Measurements from ENCODE around the gene MAP3K12.

MAP3K12 gene

GRCh38 chr12:53524476-53524875 is 25.2 kb upstream of the MAP3K12 start:
- H3K36me3 ChIP-seq (ENCODE audit: control insufficient read depth, insufficient read depth, low read length): peaks cover 22% of the 10 kb centered on the region
- H3K27me3 ChIP-seq (ENCODE audit: control insufficient read depth, insufficient read depth, low read length): no peaks in the 10 kb centered on the region
- no peaks in the 10 kb centered on the region for H3K4me1 ChIP-seq (ENCODE audit: control insufficient read depth, insufficient read depth, low read length)
- H3K9ac ChIP-seq (ENCODE audit: low read length): no peak overlapping the region
- H3K4me3 ChIP-seq (ENCODE audit: low read length): no peak overlapping the region
- H3K27ac ChIP-seq (ENCODE audit: low read depth, low read length): no peak overlapping the region

- H3K4me3 ChIP-seq (ENCODE audit: low read length): no peak overlapping the region
- H3K27ac ChIP-seq (ENCODE audit: low read depth, low read length): no peak overlapping the region
- H3K9ac ChIP-seq (ENCODE audit: low read length): no peak overlapping the region
- H3K27me3 ChIP-seq (ENCODE audit: control insufficient read depth, insufficient read depth, low read length): no peaks in the 10 kb centered on the region
- H3K36me3 ChIP-seq (ENCODE audit: control insufficient read depth, insufficient read depth, low read length): peaks cover 27% of the 10 kb centered on the region
- H3K4me1 ChIP-seq (ENCODE audit: control insufficient read depth, insufficient read depth, low read length): no peaks in the 10 kb centered on the region
Measured at GRCh38 chr12:53523131-53523530, 23.9 kb upstream of the MAP3K12 start.

- no peak overlapping the region for H3K4me3 ChIP-seq (ENCODE audit: low read length)
- H3K36me3 ChIP-seq (ENCODE audit: control insufficient read depth, insufficient read depth, low read length): peaks cover 45% of the 10 kb centered on the region
- no peak overlapping the region for H3K9ac ChIP-seq (ENCODE audit: low read length)
- no peaks in the 10 kb centered on the region for H3K27me3 ChIP-seq (ENCODE audit: control insufficient read depth, insufficient read depth, low read length)
- H3K4me1 ChIP-seq (ENCODE audit: control insufficient read depth, insufficient read depth, low read length): no peaks in the 10 kb centered on the region
- H3K27ac ChIP-seq (ENCODE audit: low read depth, low read length): no peak overlapping the region
Measured at GRCh38 chr12:53518381-53518780, 19.1 kb upstream of the MAP3K12 start.

- Histone ChIP-seq H3K4me3 (ENCODE audit: low read length) (no peak overlapping the region), H3K36me3 (ENCODE audit: control insufficient read depth, insufficient read depth, low read length) (peaks cover 48% of the 10 kb centered on the region), H3K4me1 (ENCODE audit: control insufficient read depth, insufficient read depth, low read length) (no peaks in the 10 kb centered on the region), H3K27me3 (ENCODE audit: control insufficient read depth, insufficient read depth, low read length) (no peaks in the 10 kb centered on the region), H3K27ac (ENCODE audit: low read depth, low read length) (no peak overlapping the region), H3K9ac (ENCODE audit: low read length) (no peak overlapping the region)
Measured at GRCh38 chr12:53516758-53517455, 17.6 kb upstream of the MAP3K12 start.

- Histone ChIP-seq H3K4me1 (ENCODE audit: control insufficient read depth, insufficient read depth, low read length) (no peaks in the 10 kb centered on the region), H3K9ac (ENCODE audit: low read length) (no peak overlapping the region), H3K36me3 (ENCODE audit: control insufficient read depth, insufficient read depth, low read length) (peaks cover 49% of the 10 kb centered on the region), H3K4me3 (ENCODE audit: low read length) (no peak overlapping the region), H3K27me3 (ENCODE audit: control insufficient read depth, insufficient read depth, low read length) (no peaks in the 10 kb centered on the region), H3K27ac (ENCODE audit: low read depth, low read length) (no peak overlapping the region)
Measured at GRCh38 chr12:53515291-53515680, 16.0 kb upstream of the MAP3K12 start.

GRCh38 chr12:53514628-53515290 is 15.5 kb upstream of the MAP3K12 start:
- Histone ChIP-seq H3K4me1 (ENCODE audit: control insufficient read depth, insufficient read depth, low read length) (no peaks in the 10 kb centered on the region), H3K27ac (ENCODE audit: low read depth, low read length) (no peak overlapping the region), H3K9ac (ENCODE audit: low read length) (no peak overlapping the region), H3K27me3 (ENCODE audit: control insufficient read depth, insufficient read depth, low read length) (no peaks in the 10 kb centered on the region), H3K36me3 (ENCODE audit: control insufficient read depth, insufficient read depth, low read length) (peaks cover 49% of the 10 kb centered on the region), H3K4me3 (ENCODE audit: low read length) (no peak overlapping the region)

GRCh38 chr12:53513712-53514410 is 14.6 kb upstream of the MAP3K12 start:
- no peaks in the 10 kb centered on the region for H3K4me1 ChIP-seq (ENCODE audit: control insufficient read depth, insufficient read depth, low read length)
- no peak overlapping the region for H3K9ac ChIP-seq (ENCODE audit: low read length)
- H3K27ac ChIP-seq (ENCODE audit: low read depth, low read length): no peak overlapping the region
- H3K36me3 ChIP-seq (ENCODE audit: control insufficient read depth, insufficient read depth, low read length): peaks cover 47% of the 10 kb centered on the region
- no peaks in the 10 kb centered on the region for H3K27me3 ChIP-seq (ENCODE audit: control insufficient read depth, insufficient read depth, low read length)
- no peak overlapping the region for H3K4me3 ChIP-seq (ENCODE audit: low read length)

GRCh38 chr12:53510181-53510812 is 11.0 kb upstream of the MAP3K12 start:
- no peak overlapping the region for H3K27ac ChIP-seq (ENCODE audit: low read depth, low read length)
- no peaks in the 10 kb centered on the region for H3K27me3 ChIP-seq (ENCODE audit: control insufficient read depth, insufficient read depth, low read length)
- H3K36me3 ChIP-seq (ENCODE audit: control insufficient read depth, insufficient read depth, low read length): peaks cover 43% of the 10 kb centered on the region
- H3K4me1 ChIP-seq (ENCODE audit: control insufficient read depth, insufficient read depth, low read length): no peaks in the 10 kb centered on the region
- no peak overlapping the region for H3K9ac ChIP-seq (ENCODE audit: low read length)
- H3K4me3 ChIP-seq (ENCODE audit: low read length): no peak overlapping the region

GRCh38 chr12:53508534-53509170 is 9.4 kb upstream of the MAP3K12 start:
- H3K27ac ChIP-seq (ENCODE audit: low read depth, low read length): no peak overlapping the region
- no peak overlapping the region for H3K4me3 ChIP-seq (ENCODE audit: low read length)
- H3K36me3 ChIP-seq (ENCODE audit: control insufficient read depth, insufficient read depth, low read length): peaks cover 41% of the 10 kb centered on the region
- H3K27me3 ChIP-seq (ENCODE audit: control insufficient read depth, insufficient read depth, low read length): no peaks in the 10 kb centered on the region
- no peaks in the 10 kb centered on the region for H3K4me1 ChIP-seq (ENCODE audit: control insufficient read depth, insufficient read depth, low read length)
- H3K9ac ChIP-seq (ENCODE audit: low read length): no peak overlapping the region

- H3K9ac ChIP-seq (ENCODE audit: low read length): no peak overlapping the region
- H3K36me3 ChIP-seq (ENCODE audit: control insufficient read depth, insufficient read depth, low read length): peaks cover 33% of the 10 kb centered on the region
- no peaks in the 10 kb centered on the region for H3K4me1 ChIP-seq (ENCODE audit: control insufficient read depth, insufficient read depth, low read length)
- H3K4me3 ChIP-seq (ENCODE audit: low read length): no peak overlapping the region
- H3K27ac ChIP-seq (ENCODE audit: low read depth, low read length): no peak overlapping the region
- H3K27me3 ChIP-seq (ENCODE audit: control insufficient read depth, insufficient read depth, low read length): no peaks in the 10 kb centered on the region
Measured at GRCh38 chr12:53507603-53507885, 8.3 kb upstream of the MAP3K12 start.

- no peak within 1 kb of the TSS for H3K27ac ChIP-seq (ENCODE audit: low read depth, low read length)
- H3K4me3 ChIP-seq (ENCODE audit: low read length): no peak within 1 kb of the TSS
- H3K4me1 ChIP-seq (ENCODE audit: control insufficient read depth, insufficient read depth, low read length): peaks cover 1% of the 10 kb centered on the region
- no peaks in the 10 kb centered on the region for H3K27me3 ChIP-seq (ENCODE audit: control insufficient read depth, insufficient read depth, low read length)
- peaks cover 30% of the 10 kb centered on the region for H3K36me3 ChIP-seq (ENCODE audit: control insufficient read depth, insufficient read depth, low read length)
- no peak within 1 kb of the TSS for H3K9ac ChIP-seq (ENCODE audit: low read length)
Measured at GRCh38 chr12:53506881-53507602, 7.8 kb upstream of the MAP3K12 start, which contains the start of gene NPFF. TSS of gene NPFF (minus strand) at chr12:53507484. CDS start at chr12:53507474, 10 bp downstream.

- Histone ChIP-seq H3K9ac (ENCODE audit: low read length) (no peak overlapping the region), H3K4me1 (ENCODE audit: control insufficient read depth, insufficient read depth, low read length) (peaks cover 6% of the 10 kb centered on the region), H3K27ac (ENCODE audit: low read depth, low read length) (no peak overlapping the region), H3K27me3 (ENCODE audit: control insufficient read depth, insufficient read depth, low read length) (no peaks in the 10 kb centered on the region), H3K36me3 (ENCODE audit: control insufficient read depth, insufficient read depth, low read length) (peaks cover 25% of the 10 kb centered on the region), H3K4me3 (ENCODE audit: low read length) (no peak overlapping the region)
Measured at GRCh38 chr12:53506450-53506785, 7.2 kb upstream of the MAP3K12 start.

Measured in rectal smooth muscle tissue (tissue), 1 donor.